ENCODE data around the gene RPL31.

- TF ChIP-seq CTCF (IDR thresholded peaks at IDR 0.05): no peak
- TF ChIP-seq POLR2A (IDR thresholded peaks at IDR 0.05): no peak
These were observed 42.7 kb upstream of the RPL31 start for GRCh38 chr2:100959225-100959880.

Measured in adrenal gland (tissue), 5 donors.